NCI-H82 (cell line): ENCODE results near the gene RPS21.

Experiments
- DNase-seq: peaks from one replicate; lab custom pipeline; 2025; lab: John Stamatoyannopoulos, UW

RPS21 gene

DNA sequence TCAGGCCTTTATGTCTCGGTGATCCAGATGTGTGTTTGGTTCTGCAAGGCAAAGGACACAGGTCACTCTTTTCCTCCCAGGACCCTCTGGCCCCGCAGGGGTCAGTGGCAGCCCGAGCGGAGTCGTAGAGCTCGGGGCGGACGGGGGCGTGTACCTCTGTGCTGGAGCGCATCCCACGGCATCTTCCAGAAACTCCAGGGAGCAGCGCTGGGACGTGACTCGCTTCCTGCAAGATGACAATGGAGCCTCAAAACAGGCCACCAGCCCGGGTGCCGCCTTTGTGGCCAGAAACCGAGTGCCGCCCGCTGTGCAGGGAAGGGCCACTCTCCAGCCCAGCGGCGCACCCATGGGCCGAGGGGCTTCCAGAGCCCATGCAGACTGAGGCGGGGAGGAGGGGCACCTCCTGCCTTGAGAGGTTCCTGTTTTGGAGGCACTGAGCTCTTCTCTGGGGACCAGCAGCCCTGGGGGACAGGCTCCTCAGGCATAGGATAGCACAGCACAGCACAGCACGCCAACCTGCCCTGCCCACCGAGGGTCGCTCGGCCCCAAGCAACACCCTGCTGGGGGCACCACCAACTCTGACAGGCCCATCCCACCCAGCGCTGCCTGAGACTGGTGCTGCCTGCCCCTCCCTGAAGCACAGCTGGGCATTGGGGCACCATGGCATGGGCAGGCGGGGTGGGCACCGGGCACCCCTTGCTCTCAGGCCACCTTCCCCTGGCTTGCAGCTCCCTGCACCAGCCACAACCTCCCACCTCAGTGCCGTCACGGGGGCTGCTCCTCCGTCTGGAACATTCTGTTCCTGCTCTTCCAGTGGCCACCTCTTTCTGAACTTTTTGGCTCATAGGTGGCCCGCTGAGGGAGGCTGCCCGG, 9.7 kb downstream of the RPS21 start:
- DNase-seq, result no peak

DNA sequence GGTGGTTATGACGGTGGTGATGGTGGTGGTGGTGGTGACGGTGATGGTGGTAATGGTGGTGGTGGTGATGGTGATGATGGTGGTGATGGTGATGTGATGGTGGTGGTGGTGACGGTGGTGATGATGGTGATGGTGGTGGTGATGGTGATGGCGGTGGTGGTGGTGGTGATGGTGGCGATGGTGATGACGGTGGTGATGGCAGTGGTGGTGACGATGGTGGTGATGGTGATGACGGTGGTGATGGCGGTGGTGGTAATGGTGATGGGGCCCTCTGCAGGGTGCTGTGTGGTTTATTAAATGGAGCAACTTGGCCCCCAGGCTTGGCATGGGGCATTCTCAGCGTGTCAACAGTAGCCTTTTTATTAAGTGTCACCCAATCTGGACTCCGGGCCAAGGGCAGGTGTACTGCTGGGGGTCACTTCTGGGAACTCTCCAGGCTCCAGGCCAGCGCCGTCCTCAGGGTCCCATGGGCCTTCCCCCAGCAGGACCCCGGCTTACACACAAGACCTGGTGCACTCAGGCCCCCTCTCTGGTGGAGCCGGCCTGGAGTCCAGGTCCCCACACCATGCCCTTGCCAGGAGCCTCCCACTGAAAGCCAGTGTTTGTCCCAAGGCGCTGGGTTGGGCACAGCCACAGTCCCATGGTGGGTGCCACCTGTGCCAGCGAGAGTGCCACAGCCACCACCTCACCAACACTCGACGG, 11.4 kb downstream of the RPS21 start:
- no peak for DNase-seq

DNA sequence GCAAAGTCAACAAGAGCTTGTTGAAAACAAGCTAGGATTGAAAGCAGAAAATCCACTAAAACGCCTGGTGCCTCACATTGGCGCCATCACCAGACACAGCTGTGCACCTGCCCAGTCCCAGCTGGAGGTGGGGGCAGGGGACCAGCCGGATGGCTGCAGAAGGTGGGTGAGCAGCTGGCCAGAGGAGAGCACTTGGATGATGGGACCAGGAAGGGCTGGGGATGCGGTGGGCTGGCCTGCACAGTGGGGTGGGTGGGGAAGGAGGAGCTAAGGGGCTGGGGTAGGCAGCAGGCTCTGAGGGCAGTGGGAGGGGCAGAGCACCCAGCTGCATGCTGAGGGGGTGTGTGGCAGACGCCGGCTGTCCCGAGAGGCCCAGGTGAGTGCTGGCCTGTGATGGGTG, 13.1 kb downstream of the RPS21 start:
- DNase-seq, result peak; percentile 80

DNA sequence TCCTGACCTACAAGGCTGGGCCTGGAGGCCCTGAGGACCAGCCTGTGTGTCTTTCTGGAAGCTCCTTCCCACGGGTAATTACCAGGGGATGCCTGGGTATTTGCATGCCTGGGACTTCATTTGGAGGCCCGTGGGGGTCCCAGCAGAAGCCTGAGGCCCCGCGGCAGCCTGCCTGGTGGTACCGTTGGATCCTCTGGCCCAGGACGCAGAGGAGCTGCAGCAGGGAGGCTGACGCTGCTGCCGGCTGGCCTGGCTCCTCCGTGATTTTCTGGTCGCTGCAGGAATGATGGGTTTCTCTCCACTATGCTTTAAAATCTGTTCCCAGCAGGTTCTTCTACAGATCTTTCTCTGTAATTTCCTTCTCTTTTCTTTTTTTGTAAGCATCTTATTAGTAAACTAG, 13.6 kb downstream of the RPS21 start:
- no peak for DNase-seq

DNA sequence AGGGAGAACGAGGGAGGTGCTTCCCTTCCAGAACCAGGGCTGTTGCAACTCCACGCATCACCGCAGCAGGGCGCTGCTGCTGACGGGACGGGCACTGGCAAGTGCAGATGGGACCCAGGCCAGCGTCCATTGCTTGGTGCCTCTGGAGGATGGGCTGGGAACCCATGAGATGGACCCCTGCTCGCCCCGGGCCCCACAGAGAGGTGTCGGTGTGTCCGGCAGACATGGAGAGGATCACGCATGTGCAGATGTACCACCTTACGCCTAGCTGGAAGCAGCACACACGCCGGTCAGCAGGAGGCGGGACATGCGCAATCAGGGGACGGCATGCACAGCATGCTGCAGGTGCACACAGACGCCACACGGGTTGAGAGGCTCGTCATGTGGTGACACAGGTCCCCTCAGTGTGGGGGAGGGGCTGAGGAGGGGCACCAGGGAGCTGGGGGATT, 14.5 kb downstream of the RPS21 start:
- peak; percentile 53 for DNase-seq

DNA sequence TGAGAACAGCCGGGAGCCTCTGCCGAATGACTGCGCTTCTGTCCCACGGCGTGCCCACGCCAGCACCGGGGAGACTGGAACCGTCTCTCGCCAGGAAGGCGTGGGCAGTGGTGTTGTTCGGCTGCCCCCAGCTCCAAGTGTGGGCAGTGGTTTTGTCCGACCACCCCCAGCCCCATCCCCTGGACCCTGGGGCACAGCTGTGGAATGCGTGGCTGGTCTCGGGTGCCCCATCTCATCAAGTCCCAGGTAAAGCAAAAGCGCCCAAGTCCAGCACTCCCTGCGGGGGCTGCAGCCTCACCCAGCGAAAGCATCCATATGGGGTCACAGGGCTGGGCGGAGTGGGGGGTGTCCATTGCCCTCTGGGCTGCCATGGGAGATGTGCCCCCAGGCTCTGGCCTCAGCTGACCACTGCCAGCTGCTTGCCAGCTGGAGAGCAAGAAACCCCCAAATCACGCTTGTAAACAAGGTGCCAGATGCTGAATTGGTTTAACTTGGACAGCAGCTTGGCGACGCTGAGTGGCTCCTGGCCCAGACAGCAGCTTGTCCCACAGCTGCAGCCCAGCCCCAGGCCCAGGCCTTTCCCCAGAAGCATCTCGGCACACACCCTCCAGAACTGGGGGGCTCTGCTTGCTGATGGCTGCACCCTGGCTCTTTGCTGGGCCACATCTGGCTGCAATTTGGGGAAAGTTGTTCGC, 15.7 kb downstream of the RPS21 start:
- peak; percentile 74 for DNase-seq

DNA sequence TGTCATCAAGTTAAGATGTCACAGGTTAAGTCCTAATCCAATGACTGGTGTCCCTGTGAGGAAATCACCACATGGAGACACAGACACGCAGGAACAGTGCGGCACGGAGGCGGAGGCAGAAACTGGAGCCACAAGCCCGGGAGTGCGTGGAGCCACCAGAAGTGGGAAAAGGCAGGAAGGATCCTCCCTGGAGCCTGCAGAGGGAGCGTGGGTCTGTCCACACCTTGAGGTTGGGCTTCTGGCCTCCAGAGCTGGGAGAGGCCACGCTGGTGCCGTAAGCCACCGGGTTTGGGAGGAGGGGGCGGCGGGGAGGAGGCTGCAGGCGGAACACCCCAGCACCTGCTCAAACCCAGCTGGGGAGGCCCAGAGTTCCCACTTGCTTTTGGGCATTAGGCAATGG, 16.4 kb downstream of the RPS21 start:
- DNase-seq, result peak; percentile 47

DNA sequence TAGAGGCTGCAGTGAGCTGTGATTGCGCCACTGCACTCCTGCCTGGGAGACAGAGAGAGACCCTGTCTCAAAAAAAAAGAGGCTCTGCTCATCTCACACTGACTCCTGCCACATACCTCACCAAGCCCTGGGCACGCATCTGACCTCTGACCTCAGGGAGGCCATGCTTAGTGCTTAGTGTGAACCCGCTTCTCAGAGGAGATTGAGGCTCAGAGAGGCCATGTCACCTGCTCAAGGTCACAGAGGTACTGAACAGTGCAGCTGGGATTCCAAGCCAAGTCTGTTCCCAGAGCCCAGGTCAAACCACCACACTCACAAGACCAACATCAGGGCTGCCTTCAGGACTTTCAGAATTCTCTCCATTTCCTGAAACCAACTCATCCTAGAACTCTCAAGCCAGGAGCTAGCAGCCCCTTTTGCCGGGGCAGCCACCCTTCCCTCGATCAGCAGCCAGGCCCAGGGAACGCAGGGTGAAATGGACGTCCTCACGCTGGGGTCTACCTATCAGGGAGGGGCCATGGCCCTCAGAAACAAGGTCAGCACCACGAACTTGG, 17.3 kb downstream of the RPS21 start:
- no peak for DNase-seq

DNA sequence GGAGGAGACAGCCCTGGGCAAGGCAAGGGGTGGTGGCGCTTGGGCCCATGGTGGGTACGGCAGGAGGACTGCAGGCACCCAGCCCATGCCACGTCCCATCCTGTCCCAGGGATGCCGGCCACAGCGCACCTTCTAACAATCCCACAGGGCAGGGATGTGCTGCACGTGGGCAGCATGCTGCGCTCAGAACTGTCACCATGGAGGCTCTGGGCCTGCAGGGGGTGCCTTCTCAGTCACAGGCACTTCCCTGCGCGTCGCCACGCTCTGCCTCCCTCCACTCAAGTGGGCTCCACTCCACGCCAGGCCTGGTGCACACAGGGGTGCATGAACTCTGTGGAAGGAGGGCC, 17.8 kb downstream of the RPS21 start:
- DNase-seq, result no peak

DNA sequence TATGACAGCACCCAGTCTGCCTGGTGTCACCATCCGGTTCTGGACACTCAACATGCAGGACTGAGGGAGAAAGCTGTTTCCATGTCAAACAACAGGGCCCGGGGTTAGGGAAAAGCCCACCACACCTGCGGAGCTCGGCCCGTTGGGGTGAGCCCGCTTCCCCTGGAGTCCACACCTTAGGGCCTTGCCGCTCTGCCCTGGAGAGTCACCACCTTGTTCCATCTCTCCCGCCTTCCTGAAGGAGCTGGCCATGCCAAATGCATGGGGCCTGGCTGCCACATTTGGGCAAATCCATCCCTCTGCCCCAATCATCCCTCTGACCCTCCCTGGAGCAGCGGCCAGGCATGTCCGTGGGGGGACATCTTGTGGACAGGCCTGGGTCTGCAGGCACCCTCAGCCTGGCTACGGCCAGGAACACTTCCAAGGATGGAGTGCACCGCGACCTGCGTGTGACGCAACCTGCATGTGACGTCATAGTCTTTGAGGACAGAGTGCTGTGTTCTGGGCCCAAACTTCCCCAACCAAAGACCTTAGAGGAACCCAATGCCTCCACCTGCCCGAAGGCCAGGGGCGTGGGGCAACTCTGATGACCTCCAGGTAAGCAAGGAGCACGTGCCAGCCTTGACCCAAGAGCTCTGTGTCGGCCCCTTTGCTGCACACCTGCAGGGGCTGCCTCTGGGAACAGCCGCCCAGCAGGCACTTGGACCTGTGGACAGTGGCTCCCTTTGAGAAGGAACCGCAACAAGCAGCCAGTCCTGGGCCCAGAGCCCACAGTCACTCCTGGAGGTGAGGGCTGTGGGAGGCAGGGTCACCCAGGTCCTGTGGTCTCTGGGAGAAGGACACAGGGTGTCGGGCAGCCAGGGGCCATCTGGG, 18.4 kb downstream of the RPS21 start:
- DNase-seq, result peak; percentile 42

DNA sequence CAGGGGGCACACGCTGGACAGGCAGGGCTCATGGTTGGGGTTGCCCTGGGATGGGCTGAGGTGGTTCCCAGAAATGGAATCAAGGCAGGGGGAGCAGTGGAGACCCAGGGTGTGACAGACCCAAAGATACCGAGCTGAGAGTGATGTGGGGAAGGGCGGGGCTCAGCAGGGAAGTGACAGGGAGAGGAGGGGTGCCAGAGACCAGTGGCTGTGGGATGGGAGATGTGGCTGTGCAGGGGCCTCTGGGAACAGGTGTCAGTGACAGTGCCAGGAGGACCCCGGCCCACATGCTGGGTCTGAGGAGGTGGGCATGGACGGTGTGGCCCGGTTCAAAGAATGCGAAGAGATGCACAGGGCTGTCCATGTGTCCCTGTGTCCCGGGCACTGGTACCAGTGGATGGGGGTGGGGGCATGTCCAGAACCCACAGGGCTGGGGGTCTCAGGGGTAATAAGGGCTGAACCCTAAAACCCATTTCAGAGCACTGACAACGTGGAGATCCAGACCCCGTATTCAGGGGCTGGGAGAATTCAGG, 19.1 kb downstream of the RPS21 start:
- no peak for DNase-seq

DNA sequence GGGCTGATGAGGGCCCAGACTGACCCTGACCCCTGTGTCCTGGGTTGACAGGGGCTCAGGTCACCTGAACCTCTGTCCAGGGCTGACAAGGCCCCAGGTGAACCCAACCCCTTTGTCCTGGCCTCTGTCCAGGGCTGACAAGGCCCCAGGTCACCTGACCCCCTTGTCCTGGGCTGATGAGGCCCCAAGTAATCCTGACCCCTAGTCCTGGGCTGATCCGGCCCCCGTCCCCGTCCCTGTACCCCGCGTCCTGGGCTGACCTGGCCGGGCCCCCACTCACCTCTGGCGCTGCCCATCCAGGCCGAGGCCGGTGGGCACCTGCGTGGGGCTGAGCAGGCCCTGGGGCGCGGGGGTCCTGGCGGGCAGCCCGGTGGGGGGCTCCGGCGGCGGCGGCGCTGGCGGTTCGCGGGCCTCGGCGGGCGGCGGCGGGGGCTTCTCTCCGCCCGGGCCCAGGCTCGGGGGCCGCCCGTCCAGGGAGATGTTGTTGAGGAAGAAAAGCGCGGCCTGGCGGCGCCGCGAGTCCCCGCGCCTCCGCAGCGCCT, 19.8 kb downstream of the RPS21 start:
- no peak for DNase-seq

DNA sequence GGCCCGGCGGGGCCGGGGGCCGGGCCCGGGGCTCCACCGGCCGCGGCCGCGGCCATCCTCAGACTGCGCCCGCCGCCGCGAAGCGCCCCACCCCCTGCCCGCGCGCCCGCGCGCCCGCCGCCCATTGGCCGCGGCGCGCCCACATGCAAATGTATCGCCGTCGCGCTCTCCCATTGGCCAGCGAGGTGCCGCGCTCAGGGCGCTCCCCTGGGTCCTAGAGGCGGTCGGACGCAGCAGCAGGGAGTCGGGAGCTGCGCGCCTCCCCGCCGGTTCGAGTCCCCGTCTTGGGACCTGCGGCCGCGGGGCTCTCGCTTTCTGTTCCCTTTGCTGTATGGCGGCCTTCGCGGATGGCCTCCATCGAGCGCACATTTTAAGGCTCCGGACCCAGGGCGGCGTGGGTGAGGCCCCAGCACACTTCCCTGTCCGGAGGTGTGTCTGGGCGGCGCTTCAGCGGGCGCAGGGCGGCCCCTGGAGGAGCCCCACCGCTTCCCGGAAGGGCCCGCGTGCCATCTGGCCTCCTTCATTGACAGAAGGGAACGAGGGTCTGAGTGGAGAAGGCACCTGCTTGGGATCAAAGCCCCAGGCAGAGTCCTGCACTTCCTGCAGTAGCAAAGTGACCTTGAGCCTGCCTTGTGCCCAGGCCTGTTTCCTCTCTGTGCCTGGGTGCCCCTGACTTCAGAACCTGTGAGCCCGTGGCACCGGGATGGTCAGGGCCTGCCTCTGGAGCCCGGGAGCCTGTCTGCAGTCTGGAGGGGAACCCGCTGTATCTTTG, 20.5 kb downstream of the RPS21 start, which contains the start of gene CABLES2:
TSS of gene CABLES2 (minus strand) at position 65 of the 772 bp plus-strand sequence. CDS start at position 56, 9 bp downstream.
- DNase-seq, result peak; percentile 97

DNA sequence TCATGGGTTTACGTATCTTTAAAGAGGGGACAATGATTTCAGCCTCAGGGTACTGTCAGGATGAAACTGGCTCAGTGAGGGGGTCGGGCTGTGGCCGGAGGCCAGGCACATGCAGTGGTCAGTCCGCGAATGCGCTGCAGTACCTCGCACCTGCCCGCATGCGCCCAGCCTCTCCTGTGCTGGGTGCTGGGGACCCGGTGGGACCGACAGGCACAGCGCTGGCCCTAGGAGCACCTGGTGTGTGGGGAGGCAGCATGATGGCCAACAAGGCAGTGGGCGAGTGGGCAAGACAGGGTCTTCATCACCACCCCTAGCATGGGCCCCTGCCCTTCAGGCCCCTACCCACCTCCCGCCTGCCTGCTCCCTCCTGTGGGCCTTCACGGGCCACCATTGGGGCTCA, 21.2 kb downstream of the RPS21 start:
- no peak for DNase-seq

DNA sequence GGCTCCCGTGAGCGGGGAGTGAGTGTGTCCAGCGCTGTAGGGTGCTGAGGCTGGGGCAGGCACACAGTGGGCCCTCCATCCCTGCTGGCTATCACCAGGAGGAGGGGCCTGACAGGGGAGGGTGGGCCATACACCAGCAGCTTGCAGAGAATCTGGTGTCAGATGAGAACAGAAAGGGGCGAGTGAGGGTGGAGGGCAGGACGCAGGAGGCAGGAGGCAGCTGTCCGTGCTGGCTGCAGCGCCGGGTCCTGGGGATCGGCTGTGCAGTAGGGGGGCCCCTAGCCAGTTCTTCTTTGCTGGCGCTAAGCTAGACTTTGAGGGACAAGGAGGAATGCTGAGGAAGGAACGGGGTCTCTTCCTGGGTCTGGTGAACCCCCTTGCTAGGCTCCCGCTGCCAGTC, 21.7 kb downstream of the RPS21 start:
- peak; percentile 23 for DNase-seq

DNA sequence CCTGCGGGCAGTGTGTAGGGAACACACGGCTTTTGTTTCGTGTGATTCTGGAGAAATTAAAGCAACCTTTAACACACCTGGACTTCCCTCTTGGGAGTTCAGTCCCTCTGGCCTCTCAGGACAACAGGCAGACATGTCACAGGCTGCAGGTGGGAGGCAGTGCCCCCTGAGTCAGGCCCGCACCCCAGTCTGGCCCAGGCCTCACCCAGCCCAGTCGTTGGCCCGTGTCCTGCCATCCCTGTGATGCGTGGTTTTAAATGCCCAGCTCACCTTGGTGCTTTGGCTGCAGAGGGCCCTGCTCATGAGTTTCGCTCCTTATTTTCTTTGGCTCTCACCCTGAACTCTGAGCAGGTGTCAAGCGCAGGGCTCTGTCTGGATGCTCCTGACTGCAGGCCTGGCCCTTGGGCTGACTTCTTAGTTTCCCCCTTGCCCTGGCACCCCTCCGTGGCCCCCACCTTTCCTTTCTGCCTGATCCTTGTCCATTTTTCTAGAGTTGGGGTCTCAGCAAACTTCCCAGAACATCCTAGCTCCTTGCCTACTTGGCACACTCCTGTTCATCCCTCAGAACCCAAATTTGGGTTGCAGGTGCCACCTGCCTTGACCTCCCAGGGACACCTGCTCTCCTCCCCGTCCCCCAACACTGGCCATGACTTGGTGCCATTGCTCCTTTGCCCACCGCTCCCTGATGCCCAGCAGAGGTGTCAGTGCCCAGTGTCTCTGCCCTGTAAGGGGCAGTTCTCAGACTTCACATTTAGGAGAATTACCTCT, 22.4 kb downstream of the RPS21 start:
- DNase-seq, result no peak

DNA sequence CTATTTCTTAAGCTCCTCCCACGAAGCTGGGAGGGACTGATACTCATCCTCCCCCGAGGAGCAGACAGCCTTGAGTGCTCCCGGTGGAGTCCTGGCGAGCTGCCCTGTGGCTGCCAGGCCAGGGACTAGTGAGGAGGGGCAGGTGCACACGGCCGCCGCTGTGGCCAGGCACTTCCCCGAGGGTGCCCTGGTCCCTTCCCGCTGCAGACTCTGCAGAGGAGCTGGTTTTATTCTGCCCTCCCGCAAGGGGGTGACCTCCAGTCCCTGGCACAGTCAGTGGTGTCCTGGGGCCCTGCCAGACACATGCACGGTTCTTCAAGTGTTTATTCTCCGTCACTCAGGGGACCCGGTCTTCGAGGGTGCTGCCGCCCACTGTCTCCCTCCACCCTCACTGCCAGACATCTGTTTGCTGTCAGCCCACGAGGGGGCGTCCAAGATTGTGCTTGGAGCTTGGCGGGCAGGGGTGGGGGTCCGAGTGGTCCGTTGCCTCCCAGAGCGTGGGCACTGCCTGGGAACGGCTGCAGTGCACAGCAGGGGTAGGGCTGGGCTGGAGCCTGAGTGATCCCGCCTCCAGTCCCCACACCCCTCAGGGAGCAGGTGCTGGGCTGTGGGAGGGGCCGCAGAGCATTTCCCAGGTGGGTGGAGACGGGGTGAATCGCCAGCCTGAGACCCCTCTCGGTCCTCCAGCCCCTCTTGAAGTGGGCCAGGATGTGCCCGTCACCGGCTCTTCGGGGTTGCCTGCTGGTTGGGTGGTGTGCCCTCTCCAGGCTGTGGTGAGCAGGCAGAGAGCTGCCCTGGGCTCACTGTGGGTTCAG, 23.2 kb downstream of the RPS21 start:
- peak; percentile 73 for DNase-seq

DNA sequence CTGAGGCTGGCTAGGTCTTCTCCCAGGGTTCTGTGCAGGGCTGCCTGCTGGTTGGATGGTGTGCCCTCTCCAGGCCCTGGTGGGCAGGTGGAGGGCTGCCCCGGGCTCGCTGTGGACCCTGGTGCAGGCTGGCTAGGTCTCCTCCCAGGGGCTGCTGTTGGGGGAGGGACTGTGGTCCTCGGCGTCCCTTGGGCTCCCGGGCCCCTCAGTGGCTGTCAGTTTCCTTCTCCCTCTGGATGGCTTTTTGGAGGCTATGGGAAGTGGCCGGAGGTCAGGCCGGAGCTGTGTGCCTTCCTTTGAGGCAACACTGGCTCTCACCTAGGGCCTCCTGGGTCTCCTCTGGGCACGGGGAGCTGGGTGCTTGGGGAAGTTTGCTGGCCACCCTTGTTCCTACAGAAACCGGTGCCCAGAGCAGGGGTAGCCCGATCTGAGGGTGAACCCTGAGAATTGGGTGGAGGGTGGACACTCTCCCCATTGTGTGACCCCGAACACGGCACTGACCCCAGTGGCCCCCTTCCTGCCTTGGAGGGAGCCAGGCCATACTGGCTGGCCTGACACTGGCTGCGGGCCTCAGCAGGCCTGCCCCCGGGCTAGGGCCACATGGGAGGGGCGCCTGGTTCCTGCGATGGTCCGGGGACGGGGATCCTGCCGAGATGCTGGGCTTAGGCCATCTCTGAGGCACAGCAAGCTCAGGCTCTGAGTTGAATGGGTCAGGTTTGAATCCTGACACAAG, 24.0 kb downstream of the RPS21 start:
- DNase-seq, result no peak
